SU-DHL-6 (cell line): ENCODE measurements around the gene PITPNM3.

ENCODE experiments used
- H2AFZ ChIP-seq: fragments of 200-600 bp; sonication (generic); 2 replicates; pipeline ENCODE4 v1.6.1; 2014; ENCODE audit warnings: low read depth, mild to moderate bottlenecking, moderate library complexity, mixed read lengths, antibody characterized with exemption, low read length; ENCODE audit not compliant: severe bottlenecking
- H3F3A ChIP-seq: fragments of 200-600 bp; shearing (Covaris generic); 2 replicates; pipeline ENCODE4 v1.6.0; 2016; ENCODE audit warnings: antibody characterized with exemption, mild to moderate bottlenecking; ENCODE audit not compliant: insufficient read depth
- H3K27ac ChIP-seq: fragments of 200-600 bp; sonication (generic); 2 replicates; pipeline ENCODE4 v1.5.1; 2016; ENCODE audit warnings: low read depth, mild to moderate bottlenecking, low read length, moderate library complexity, mixed read lengths
- H3K27me3 ChIP-seq: fragments of 200-600 bp; sonication (generic), shearing (Covaris generic); 2 replicates; pipeline ENCODE4 v1.6.0; 2014; ENCODE audit warnings: mild to moderate bottlenecking, low read length
- H3K36me3 ChIP-seq: fragments of 200-600 bp; sonication (generic); 2 replicates; pipeline ENCODE4 v1.6.1; 2014; ENCODE audit warnings: mild to moderate bottlenecking, low read length, mixed read lengths
- H3K4me2 ChIP-seq: fragments of 300-600, 200-600 bp; shearing (Covaris generic), sonication (generic); 2 replicates; pipeline ENCODE4 v1.6.0; 2014; ENCODE audit warnings: low read length, low read depth, mild to moderate bottlenecking; ENCODE audit not compliant: poor library complexity, severe bottlenecking
- H3K4me3 ChIP-seq: fragments of 200-600 bp; sonication (generic); 2 replicates; pipeline ENCODE4 v1.5.1; 2014; ENCODE audit warnings: antibody characterized with exemption, low read length, mild to moderate bottlenecking, mixed read lengths; ENCODE audit not compliant: insufficient read depth, poor library complexity, severe bottlenecking
- H3K79me2 ChIP-seq: fragments of 200-600 bp; sonication (generic); 2 replicates; pipeline ENCODE4 v1.6.1; 2014; ENCODE audit warnings: mild to moderate bottlenecking, low read length, moderate library complexity; ENCODE audit not compliant: insufficient read depth
- H3K9ac ChIP-seq: fragments of 200-600 bp; sonication (generic); 2 replicates; pipeline ENCODE4 v1.7.0; 2014; ENCODE audit warnings: mild to moderate bottlenecking, low read length
- H3K9me2 ChIP-seq: fragments of 200-600 bp; sonication (generic); replicated peaks from 2 replicates; pipeline ENCODE4 v1.6.1; 2014; ENCODE audit warnings: low read length; ENCODE audit not compliant: insufficient read depth
- H3K9me3 ChIP-seq: fragments of 200-600 bp; sonication (generic); 2 replicates; pipeline ENCODE4 v1.6.1; 2014; ENCODE audit warnings: low read length, mixed read lengths; ENCODE audit not compliant: insufficient read depth
- H4K20me1 ChIP-seq: fragments of 200-600 bp; sonication (generic); 2 replicates; pipeline ENCODE4 v1.6.1; 2014; ENCODE audit warnings: low read depth, mild to moderate bottlenecking, antibody characterized with exemption, low read length, moderate library complexity, mixed read lengths
- EZH2phosphoT487 ChIP-seq: fragments of 200-600 bp; sonication (generic), shearing (Covaris generic); conservative IDR thresholded peaks from 2 replicates; pipeline ENCODE4 v1.6.1; 2018; ENCODE audit warnings: mild to moderate bottlenecking, antibody characterized with exemption, low read length, moderate library complexity, mixed read lengths
- TF ChIP-seq, protein P1 (sequence below): fragments of 200-600 bp; sonication (generic); IDR thresholded peaks from one replicate; pipeline ENCODE4 v1.5.1; 2017; ENCODE audit warnings: antibody characterized with exemption, mild to moderate bottlenecking, low read length, moderate library complexity; ENCODE audit not compliant: insufficient read depth, poor library complexity, severe bottlenecking

Gene PITPNM3

GRCh38 chr17:6502871-6503509 is 53.4 kb downstream of the PITPNM3 start:
- Histone ChIP-seq H4K20me1 (no peaks in the 10 kb centered on the region), H3K4me3 (no peak overlapping the region), H2AFZ (no peak overlapping the region), H3F3A (no peaks in the 10 kb centered on the region), H3K9me3 (no peaks in the 10 kb centered on the region), H3K36me3 (no peaks in the 10 kb centered on the region), H3K9me2 (no peaks in the 10 kb centered on the region), H3K4me2 (no peak overlapping the region), H3K9ac (no peak overlapping the region), H3K27me3 (no peaks in the 10 kb centered on the region), H3K27ac (no peak overlapping the region), H3K79me2 (no peaks in the 10 kb centered on the region)
- TF ChIP-seq, protein P1, sequence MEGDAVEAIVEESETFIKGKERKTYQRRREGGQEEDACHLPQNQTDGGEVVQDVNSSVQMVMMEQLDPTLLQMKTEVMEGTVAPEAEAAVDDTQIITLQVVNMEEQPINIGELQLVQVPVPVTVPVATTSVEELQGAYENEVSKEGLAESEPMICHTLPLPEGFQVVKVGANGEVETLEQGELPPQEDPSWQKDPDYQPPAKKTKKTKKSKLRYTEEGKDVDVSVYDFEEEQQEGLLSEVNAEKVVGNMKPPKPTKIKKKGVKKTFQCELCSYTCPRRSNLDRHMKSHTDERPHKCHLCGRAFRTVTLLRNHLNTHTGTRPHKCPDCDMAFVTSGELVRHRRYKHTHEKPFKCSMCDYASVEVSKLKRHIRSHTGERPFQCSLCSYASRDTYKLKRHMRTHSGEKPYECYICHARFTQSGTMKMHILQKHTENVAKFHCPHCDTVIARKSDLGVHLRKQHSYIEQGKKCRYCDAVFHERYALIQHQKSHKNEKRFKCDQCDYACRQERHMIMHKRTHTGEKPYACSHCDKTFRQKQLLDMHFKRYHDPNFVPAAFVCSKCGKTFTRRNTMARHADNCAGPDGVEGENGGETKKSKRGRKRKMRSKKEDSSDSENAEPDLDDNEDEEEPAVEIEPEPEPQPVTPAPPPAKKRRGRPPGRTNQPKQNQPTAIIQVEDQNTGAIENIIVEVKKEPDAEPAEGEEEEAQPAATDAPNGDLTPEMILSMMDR, result no peak
- no peak for TF ChIP-seq EZH2phosphoT487

- H3K9ac ChIP-seq, result no peak overlapping the region
- no peak overlapping the region for H3K27ac ChIP-seq
- no peak for TF ChIP-seq EZH2phosphoT487
- TF ChIP-seq, protein P1, result no peak
These were observed 54.2 kb downstream of the PITPNM3 start for GRCh38 chr17:6502142-6502541.

DNA sequence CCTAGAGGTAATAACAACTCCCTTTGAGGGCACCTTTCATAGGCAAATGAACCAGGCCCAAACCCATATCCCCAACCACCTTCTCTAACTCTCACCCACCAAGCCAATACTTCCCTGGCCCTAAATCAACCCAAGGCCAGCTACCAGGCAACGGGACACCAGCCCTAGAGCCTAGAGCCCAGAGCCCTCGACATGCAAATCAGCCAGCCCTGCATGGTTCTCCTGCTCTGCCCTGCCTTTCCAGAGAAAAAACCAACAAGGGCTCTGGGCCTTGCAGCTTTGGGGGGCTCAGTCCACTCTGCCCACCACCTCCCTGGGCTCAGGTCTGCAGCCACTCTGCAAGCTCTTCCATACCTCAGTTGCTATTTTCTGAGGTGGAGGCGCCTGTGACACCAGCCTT is 55.0 kb downstream of the PITPNM3 start:
- TF ChIP-seq, protein P1, result no peak
- TF ChIP-seq EZH2phosphoT487, result no peak
- H3F3A ChIP-seq, result no peaks in the 10 kb centered on the region
- H3K9me3 ChIP-seq, result no peaks in the 10 kb centered on the region
- no peak overlapping the region for H3K9ac ChIP-seq
- H3K36me3 ChIP-seq, result no peaks in the 10 kb centered on the region
- H3K27ac ChIP-seq, result no peak overlapping the region
- H3K4me3 ChIP-seq, result no peak overlapping the region
- no peaks in the 10 kb centered on the region for H3K9me2 ChIP-seq
- H3K27me3 ChIP-seq, result no peaks in the 10 kb centered on the region
- H4K20me1 ChIP-seq, result no peaks in the 10 kb centered on the region
- H3K4me2 ChIP-seq, result no peak overlapping the region
- H3K79me2 ChIP-seq, result no peaks in the 10 kb centered on the region
- H2AFZ ChIP-seq, result no peak overlapping the region

More at GRCh38 chr17:6502142-6502541, 54.2 kb downstream of the PITPNM3 start:
- no peaks in the 10 kb centered on the region for H3K27me3 ChIP-seq
- no peaks in the 10 kb centered on the region for H3K79me2 ChIP-seq
- H3F3A ChIP-seq, result no peaks in the 10 kb centered on the region
- H3K9me3 ChIP-seq, result no peaks in the 10 kb centered on the region
- no peaks in the 10 kb centered on the region for H4K20me1 ChIP-seq
- H3K36me3 ChIP-seq, result no peaks in the 10 kb centered on the region
- H3K9me2 ChIP-seq, result no peaks in the 10 kb centered on the region
- H2AFZ ChIP-seq, result no peak overlapping the region
- H3K4me2 ChIP-seq, result no peak overlapping the region
- H3K4me3 ChIP-seq, result no peak overlapping the region
